SW 1271 (cell line): ENCODE data around the gene KLHL40.

ENCODE experiments used
- DNase-seq, 2 experiments: peaks; one replicate each; lab custom pipeline; 2025; lab: John Stamatoyannopoulos, UW

The KLHL40 gene

DNA sequence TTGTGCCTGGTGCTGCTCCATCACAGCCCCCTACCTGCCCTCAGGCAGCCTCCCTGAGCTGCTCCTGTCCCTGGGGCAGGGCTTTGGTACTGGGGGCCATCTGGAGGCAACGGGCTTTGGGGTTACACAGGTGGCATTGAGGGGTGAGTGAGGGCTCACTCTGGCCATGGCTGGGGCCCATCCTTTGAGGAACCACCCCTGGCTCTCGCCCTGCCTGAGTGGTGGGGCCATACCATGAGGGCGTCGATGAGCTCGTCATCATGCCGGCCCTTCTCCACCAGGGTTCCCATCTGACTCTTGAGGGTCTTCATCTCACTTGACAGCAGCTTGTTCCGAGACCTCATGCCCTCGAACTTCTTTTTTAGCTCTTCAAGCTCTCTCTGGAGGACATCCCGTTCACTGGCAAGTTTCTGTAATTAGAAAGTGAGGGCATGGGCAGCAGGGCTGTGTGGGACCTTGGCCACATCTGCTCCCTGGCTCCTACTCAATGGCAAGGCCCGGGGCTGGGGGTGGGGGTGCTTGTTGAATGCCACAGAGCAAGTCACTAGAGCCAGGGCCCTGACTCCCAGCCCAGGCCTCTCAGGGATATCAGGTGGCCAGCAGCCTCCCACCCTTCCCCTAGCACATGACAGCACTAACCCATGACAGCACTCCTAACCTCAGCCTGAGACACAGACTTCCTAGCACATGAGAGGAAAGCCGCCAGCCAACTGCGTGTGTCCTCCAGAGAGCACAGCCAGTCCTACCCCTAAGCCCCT, 54.2 kb downstream of the KLHL40 start:
- no peak for DNase-seq

GRCh38 chr3:42741796-42742195, 56.5 kb downstream of the KLHL40 start:
- DNase-seq, result no peak
